NB4 (cell line): ENCODE measurements around the gene ATN1.

Source experiments
- POLR2A ChIP-seq: IDR thresholded peaks from 2 replicates; pipeline ENCODE4 v1.6.1; 2011; ENCODE audit warnings: mild to moderate bottlenecking; ENCODE audit not compliant: insufficient read length; ENCODE audit errors: extremely low read depth
- TF ChIP-seq, protein P1 (sequence below): IDR thresholded peaks from one replicate; pipeline ENCODE4 v1.5.1; 2012; ENCODE audit warnings: low read depth, low read length
- TF ChIP-seq, protein P2 (sequence below): IDR thresholded peaks from 2 replicates; pipeline ENCODE4 v1.6.1; 2011; ENCODE audit warnings: low read depth, low read length

DNA sequence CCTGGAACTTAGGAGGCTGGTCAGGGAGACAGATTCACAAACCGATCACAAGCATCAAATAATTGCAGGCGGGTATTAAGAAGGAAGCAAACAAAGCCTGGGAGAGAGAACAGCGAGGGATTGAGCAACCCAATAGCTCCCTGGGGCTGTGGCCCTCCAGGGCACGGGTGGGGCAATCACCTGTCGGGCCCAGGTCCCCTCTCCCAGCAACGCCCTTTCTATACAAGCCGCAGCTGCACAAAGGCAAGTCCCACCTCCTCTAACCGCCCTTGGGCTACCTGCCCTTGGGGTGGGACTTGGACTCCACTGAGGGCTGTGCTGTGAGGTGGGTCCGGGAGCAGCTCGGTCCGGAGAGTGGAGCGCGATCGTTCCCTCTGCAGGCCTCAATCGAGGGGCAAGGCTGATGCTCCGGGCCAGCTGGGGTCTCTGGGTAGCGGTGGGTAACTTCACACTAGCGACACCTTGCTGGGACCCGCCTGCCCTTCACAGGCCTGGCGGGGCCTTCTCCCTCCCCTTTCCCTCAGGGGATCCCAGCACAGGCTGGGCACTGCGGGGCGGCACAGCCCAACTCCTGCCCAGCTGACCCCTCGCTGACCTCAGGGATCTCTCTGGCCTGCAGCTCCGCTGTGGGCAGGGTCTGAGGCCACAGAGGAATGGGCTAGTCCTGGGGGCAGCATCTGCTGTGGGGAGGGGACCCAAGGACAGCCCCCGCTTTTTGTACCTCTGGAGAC lies 34.7 kb downstream of the ATN1 start:
- TF ChIP-seq POLR2A = no peak
- TF ChIP-seq, protein P1, sequence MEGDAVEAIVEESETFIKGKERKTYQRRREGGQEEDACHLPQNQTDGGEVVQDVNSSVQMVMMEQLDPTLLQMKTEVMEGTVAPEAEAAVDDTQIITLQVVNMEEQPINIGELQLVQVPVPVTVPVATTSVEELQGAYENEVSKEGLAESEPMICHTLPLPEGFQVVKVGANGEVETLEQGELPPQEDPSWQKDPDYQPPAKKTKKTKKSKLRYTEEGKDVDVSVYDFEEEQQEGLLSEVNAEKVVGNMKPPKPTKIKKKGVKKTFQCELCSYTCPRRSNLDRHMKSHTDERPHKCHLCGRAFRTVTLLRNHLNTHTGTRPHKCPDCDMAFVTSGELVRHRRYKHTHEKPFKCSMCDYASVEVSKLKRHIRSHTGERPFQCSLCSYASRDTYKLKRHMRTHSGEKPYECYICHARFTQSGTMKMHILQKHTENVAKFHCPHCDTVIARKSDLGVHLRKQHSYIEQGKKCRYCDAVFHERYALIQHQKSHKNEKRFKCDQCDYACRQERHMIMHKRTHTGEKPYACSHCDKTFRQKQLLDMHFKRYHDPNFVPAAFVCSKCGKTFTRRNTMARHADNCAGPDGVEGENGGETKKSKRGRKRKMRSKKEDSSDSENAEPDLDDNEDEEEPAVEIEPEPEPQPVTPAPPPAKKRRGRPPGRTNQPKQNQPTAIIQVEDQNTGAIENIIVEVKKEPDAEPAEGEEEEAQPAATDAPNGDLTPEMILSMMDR = no peak
- TF ChIP-seq, protein P2, sequence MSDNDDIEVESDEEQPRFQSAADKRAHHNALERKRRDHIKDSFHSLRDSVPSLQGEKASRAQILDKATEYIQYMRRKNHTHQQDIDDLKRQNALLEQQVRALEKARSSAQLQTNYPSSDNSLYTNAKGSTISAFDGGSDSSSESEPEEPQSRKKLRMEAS = no peak
